Spleen (tissue), 11 donors: ENCODE data around the gene ISLR2. TPM values are rescaled to one million over a fixed set of nuclear protein-coding genes. Genes with fewer than 3 reads are reported as not detected.
A peak's percentile ranks its signal among the peaks of the same experiment; 100 is the strongest.

Experiments
- DNase-seq: peaks from one replicate; pipeline ENCODE4 v3.0.0-alpha.2; 2020
- H3K27ac ChIP-seq, 8 donors: fragments of 200-600 bp; sonication (generic) in 7 of 8; 1 replicate in 4 of 8; 2 replicates in 4 of 8; pipeline versions ENCODE4 v1.5.0 to v1.8.0; 2016 to 2021; ENCODE audit warnings: inconsistent platforms in 4 of 8, mild to moderate bottlenecking in 4 of 8, moderate library complexity in 1 of 8
- H3K27me3 ChIP-seq, 7 donors: fragments of 200-600 bp; sonication (generic) in 6 of 7; replicated peaks in 1 of 7; 1 replicate in 4 of 7; 2 replicates in 3 of 7; pipeline versions ENCODE4 v1.5.0 to v1.8.0; 2016 to 2021; ENCODE audit warnings: inconsistent platforms in 3 of 7, mild to moderate bottlenecking in 1 of 7
- H3K36me3 ChIP-seq, 6 donors: fragments of 200-600 bp; sonication (generic) in 5 of 6; 1 replicate in 4 of 6; 2 replicates in 2 of 6; pipeline versions ENCODE4 v1.5.0 to v1.8.0; 2016 to 2021; ENCODE audit warnings: inconsistent platforms in 2 of 6
- H3K4me1 ChIP-seq, 6 donors: fragments of 200-600 bp; sonication (generic) in 5 of 6; 1 replicate in 3 of 6; 2 replicates in 3 of 6; pipeline versions ENCODE4 v1.5.0 to v1.8.0; 2016 to 2021; ENCODE audit warnings: inconsistent platforms in 3 of 6
- H3K4me3 ChIP-seq, 8 donors: fragments of 200-600 bp; sonication (generic) in 7 of 8; 1 replicate in 4 of 8; 2 replicates in 4 of 8; pipeline versions ENCODE4 v1.5.0 to v1.8.0; 2016 to 2021; ENCODE audit warnings: inconsistent platforms in 4 of 8, mild to moderate bottlenecking in 4 of 8, moderate library complexity in 2 of 8
- H3K9me3 ChIP-seq, 8 donors: fragments of 200-600 bp; sonication (generic) in 7 of 8; 1 replicate in 4 of 8; 2 replicates in 4 of 8; pipeline versions ENCODE4 v1.5.0 to v1.8.0; 2016 to 2021; ENCODE audit warnings: inconsistent platforms in 4 of 8
- CTCF ChIP-seq, 11 experiments: fragments of 200-600 bp in 7 of 11; fragments of 450-650 bp in 4 of 11; sonication (generic) in 4 of 11; IDR thresholded peaks in 8 of 11; conservative IDR thresholded peaks in 3 of 11; 1 replicate in 7 of 11; 2 replicates in 4 of 11; pipeline versions ENCODE4 v1.4.0 to v1.8.0; 2016 to 2021; ENCODE audit warnings: antibody characterized with exemption in 11 of 11, inconsistent platforms in 4 of 11, mild to moderate bottlenecking in 1 of 11
- POLR2A ChIP-seq, 3 donors: fragments of 450-650 bp; IDR thresholded peaks; one replicate each; pipeline ENCODE4 v1.5.1; 2017; ENCODE audit warnings: antibody characterized with exemption in 3 of 3, mild to moderate bottlenecking in 1 of 3
- POLR2AphosphoS5 ChIP-seq, 3 donors: sonication (generic); formaldehyde crosslinking; IDR thresholded peaks; one replicate each; pipeline ENCODE4 v1.5.1; 2017; ENCODE audit warnings: antibody characterized with exemption in 3 of 3
- WGBS, 5 donors: extraction: QIAGEN DNeasy Blood & Tissue Kit in 3 of 5; methylation state at CpG; one replicate each; pipeline versions ENCODE4 v1.1.5 to v1.1.7; 2013 to 2018; 5-methylcytosine and 5-hydroxymethylcytosine counted together
- intact Hi-C: fragments of 100-400 bp; cut with DNase I; formaldehyde crosslinking; loops from one replicate; pipeline ENCODE4 v1.15.0; 2023; ENCODE audit warnings: low total_unique reads
- polyA plus RNA-seq, 3 donors: library from polyadenylated mRNA; stranded (reverse); fragments of 200-250 nt; gene quantifications; one replicate each; pipeline ENCODE4 v1.2.1, GENCODE V29; 2013
- total RNA-seq, 7 donors: library from RNA; depleted of rRNA in 3 of 7; stranded (reverse); fragments of >200 nt in 3 of 7; fragmentation: NEBNext Ultra II Directional in 4 of 7; extraction: Animal tissue kit (Norgen Biotek cat#: 25700) in 4 of 7; gene quantifications; one replicate each; pipeline versions ENCODE4 v1.1.0 to v1.2.1, GENCODE V29; 2016 to 2021
- donor health status: healthy with polysubstance abuse.
- donor health status: DM: no; HTN: no; CAD: no; lungs with moderate emphysema.
- donor health status: DM: no; HTN: no; CAD: no.
- donor health status: Bipolar disorder and iron deficiency.
- donor health status: healthy.
- donor health status: DM: no; HTN: no; CAD: no.
- donor health status: DM: yes; HTN: yes; CAD: no.

The ISLR2 gene
- total and polyA plus RNA-seq, 10 donors: 0.20 to 3.0 (median 1.2) TPM

- Histone ChIP-seq H3K27me3 (peaks cover 0 to 65% (median 15%) of the 10 kb centered on the region in 7 donors), H3K9me3 (peaks cover 0 to under 1% (median 0%) of the 10 kb centered on the region in 8 donors), H3K4me1 (peaks cover 12 to 42% (median 33%) of the 10 kb centered on the region in 6 donors), H3K4me3 (no peak overlapping the region), H3K36me3 (no peaks in the 10 kb centered on the region), H3K27ac (peak overlapping the region in 3 of 8 donors; percentile 52 to 72 (median 62))
- intact Hi-C loops: loop anchor here (10.0 kb wide), 1 partner anchor 149 kb away; no protein-coding TSS in a partner anchor
- 83 to 90% (median 86%) methylated on average over 4 of the region's 4 CpGs for WGBS, 5 donors
- TF ChIP-seq CTCF (IDR thresholded peaks at IDR 0.05 in 8 of 11, conservative IDR thresholded peaks at IDR 0.05 in 3 of 11) (no peak), POLR2A (IDR thresholded peaks at IDR 0.05) (no peak), POLR2AphosphoS5 (IDR thresholded peaks at IDR 0.05) (no peak)
- no peak for DNase-seq
Observed at GRCh38 chr15:74123658-74124057, 6.7 kb upstream of the ISLR2 start.

GRCh38 chr15:74124196-74124595, 6.2 kb upstream of the ISLR2 start:
- peaks cover 12 to 47% (median 38%) of the 10 kb centered on the region in 6 donors for H3K4me1 ChIP-seq
- no peak for TF ChIP-seq CTCF (IDR thresholded peaks at IDR 0.05 in 8 of 11, conservative IDR thresholded peaks at IDR 0.05 in 3 of 11)
- TF ChIP-seq POLR2A (IDR thresholded peaks at IDR 0.05): no peak
- no peak for TF ChIP-seq POLR2AphosphoS5 (IDR thresholded peaks at IDR 0.05)
- H3K27me3 ChIP-seq: peaks cover 0 to 70% (median 20%) of the 10 kb centered on the region in 7 donors
- no peak for DNase-seq
- H3K36me3 ChIP-seq: no peaks in the 10 kb centered on the region
- intact Hi-C loops: loop anchor here (10.0 kb wide), 1 partner anchor 149 kb away; no protein-coding TSS in a partner anchor
- WGBS, 5 donors: 67 to 88% (median 74%) methylated on average over 3 of the region's 3 CpGs
- H3K9me3 ChIP-seq: no peaks in the 10 kb centered on the region
- no peak overlapping the region for H3K27ac ChIP-seq
- no peak overlapping the region for H3K4me3 ChIP-seq

GRCh38 chr15:74124759-74125158, 5.6 kb upstream of the ISLR2 start:
- H3K4me3 ChIP-seq: no peak overlapping the region
- DNase-seq: no peak
- peaks cover 0 to 76% (median 26%) of the 10 kb centered on the region in 7 donors for H3K27me3 ChIP-seq
- no peaks in the 10 kb centered on the region for H3K36me3 ChIP-seq
- intact Hi-C loops: loop anchor here (5.0 to 10.0 kb wide), 3 partner anchors 150 to 198 kb away; no protein-coding TSS in a partner anchor
- H3K27ac ChIP-seq: no peak overlapping the region
- 71 to 89% (median 74%) methylated on average over 7 of the region's 7 CpGs for WGBS, 5 donors
- no peak for TF ChIP-seq POLR2AphosphoS5 (IDR thresholded peaks at IDR 0.05)
- TF ChIP-seq POLR2A (IDR thresholded peaks at IDR 0.05): no peak
- no peak for TF ChIP-seq CTCF (IDR thresholded peaks at IDR 0.05 in 8 of 11, conservative IDR thresholded peaks at IDR 0.05 in 3 of 11)
- peaks cover 15 to 53% (median 44%) of the 10 kb centered on the region in 6 donors for H3K4me1 ChIP-seq
- H3K9me3 ChIP-seq: no peaks in the 10 kb centered on the region

GRCh38 chr15:74127255-74127953, 3.0 kb upstream of the ISLR2 start:
- TF ChIP-seq POLR2A (IDR thresholded peaks at IDR 0.05) (no peak), POLR2AphosphoS5 (IDR thresholded peaks at IDR 0.05) (peak in 2 of 3 donors; percentile 53 to 55), CTCF (IDR thresholded peaks at IDR 0.05 in 8 of 11, conservative IDR thresholded peaks at IDR 0.05 in 3 of 11) (peak; percentile 80 to 98 (median 94))
- intact Hi-C loops: loop anchor here (5.0 to 10.0 kb wide), 3 partner anchors 153 to 195 kb away; no protein-coding TSS in a partner anchor
- Histone ChIP-seq H3K27me3 (peaks cover 3 to 86% (median 53%) of the 10 kb centered on the region in 7 donors), H3K4me1 (peaks cover 19 to 72% (median 51%) of the 10 kb centered on the region in 6 donors), H3K9me3 (no peaks in the 10 kb centered on the region), H3K27ac (no peak overlapping the region), H3K36me3 (no peaks in the 10 kb centered on the region), H3K4me3 (peak overlapping the region in 6 of 8 donors; percentile 13 to 65 (median 30))
- 10 to 26% (median 11%) methylated on average over 17 to 44 of the region's 44 CpGs for WGBS, 5 donors
- DNase-seq: peak; percentile 96
